HepG2 (cell line): ENCODE results near the gene HAGH. TPM values are rescaled to one million over a fixed set of nuclear protein-coding genes. Genes with fewer than 3 reads are reported as not detected.

ENCODE experiments used
- ATAC-seq: fragments of 200-7000 bp; cut with Tn5 transposase; 3 replicates; pipeline ENCODE4 v1.9.1; 2020; ENCODE audit warnings: mild to moderate bottlenecking, moderate library complexity
- BruUV-seq: library from RNA; stranded (reverse); fragments of 400-500 nt; replicated peaks from 2 replicates; lab custom pipeline; 2021; lab: Mats Ljungman, UMichigan
- CTCF ChIA-PET: fragments of 300-600 bp; formaldehyde crosslinking; extraction: SDS; loops from one replicate; lab custom pipeline; 2021; ENCODE audit warnings: low total read pairs, inconsistent platforms, low intra/inter-chr PET ratio; lab: Yijun Ruan, JAX
- POLR2A ChIA-PET: fragments of 350-600 bp; sonication (Branson Sonifier 250); formaldehyde crosslinking; loops from one replicate; lab custom pipeline; 2020; ENCODE audit warnings: antibody characterized with exemption, inconsistent platforms; lab: Yijun Ruan, JAX
- DNase-seq: peaks from one replicate; pipeline ENCODE4 v3.0.0-alpha.2; 2015; ENCODE audit warnings: low spot score
- FAIRE-seq: peaks from 3 replicates; lab custom pipeline; 2011; peaks lifted over from hg19 to GRCh38; lab: Jason Lieb, UNC
- H2AFZ ChIP-seq: one replicate; pipeline ENCODE4 v1.6.1; 2011; ENCODE audit warnings: low read length, inconsistent platforms
- H3K27ac ChIP-seq: fragments of 300-600 bp; 3 replicates; pipeline ENCODE4 v1.8.0; 2011; ENCODE audit warnings: mixed run types, mild to moderate bottlenecking, mixed read lengths, low read length, inconsistent platforms; ENCODE audit not compliant: insufficient read depth; ENCODE audit errors: extremely low read length
- H3K27me3 ChIP-seq, 2 experiments: fragments of 200-600 bp in 1 of 2; 2 replicates in 1 of 2; 3 replicates in 1 of 2; pipeline versions ENCODE4 v1.6.0 to v1.8.0; 2011; ENCODE audit warnings: low read length in 2 of 2, mild to moderate bottlenecking in 2 of 2, moderate library complexity in 2 of 2, inconsistent platforms in 1 of 2; ENCODE audit not compliant: insufficient read depth in 2 of 2, control insufficient read depth in 1 of 2
- H3K36me3 ChIP-seq, 2 experiments: fragments of 200-600 bp in 1 of 2; replicated peaks in 1 of 2; 2 replicates in 1 of 2; 3 replicates in 1 of 2; pipeline versions ENCODE4 v1.5.1 to v1.8.0; 2011; ENCODE audit warnings: low read length in 2 of 2, inconsistent platforms in 1 of 2; ENCODE audit not compliant: insufficient read depth in 2 of 2, control insufficient read depth in 1 of 2
- H3K4me1 ChIP-seq: 2 replicates; pipeline ENCODE4 v1.5.1; 2012; ENCODE audit warnings: low read length, inconsistent platforms; ENCODE audit not compliant: insufficient read depth
- H3K4me2 ChIP-seq: 2 replicates; pipeline ENCODE4 v1.6.0; 2011; ENCODE audit warnings: low read depth, low read length, inconsistent platforms
- H3K4me3 ChIP-seq, 3 experiments: fragments of 200-600 bp in 1 of 3; sonication (generic), shearing (Covaris generic) in 1 of 3; replicated peaks in 1 of 3; 2 replicates each; pipeline ENCODE4 v1.5.1; 2011 to 2016; ENCODE audit warnings: low read length in 3 of 3, inconsistent platforms in 2 of 3, low read depth in 2 of 3, mild to moderate bottlenecking in 2 of 3, control low read depth in 1 of 3, mixed read lengths in 1 of 3; ENCODE audit not compliant: insufficient read depth in 1 of 3
- H3K79me2 ChIP-seq: one replicate; pipeline ENCODE4 v1.6.1; 2011; ENCODE audit warnings: low read length, inconsistent platforms; ENCODE audit not compliant: insufficient read depth
- H3K9ac ChIP-seq: 2 replicates; pipeline ENCODE4 v1.6.0; 2011; ENCODE audit warnings: mild to moderate bottlenecking, low read depth, low read length, inconsistent platforms; ENCODE audit not compliant: insufficient read depth
- H3K9me3 ChIP-seq: 2 replicates; pipeline ENCODE4 v1.5.1; 2012; ENCODE audit warnings: mild to moderate bottlenecking, low read length
- H4K20me1 ChIP-seq: 2 replicates; pipeline ENCODE4 v1.6.0; 2011; ENCODE audit warnings: inconsistent platforms, mild to moderate bottlenecking, low read length, moderate library complexity; ENCODE audit not compliant: insufficient read depth
- BHLHE40 ChIP-seq: IDR thresholded peaks from 2 replicates; pipeline ENCODE4 v1.6.1; 2011; ENCODE audit warnings: low read length, improper control_type of control experiment
- KAT2B ChIP-seq: fragments of 150-350 bp; IDR thresholded peaks from 2 replicates; pipeline ENCODE4 v1.6.1; 2014; ENCODE audit warnings: low read depth, low read length, borderline replicate concordance
- MIER2 ChIP-seq: IDR thresholded peaks from 2 replicates; pipeline ENCODE4 v1.6.1; 2016; ENCODE audit warnings: missing biosample characterization, missing genetic modification reagents
- MTA1 ChIP-seq: sonication (generic); formaldehyde crosslinking; IDR thresholded peaks from 2 replicates; pipeline ENCODE4 v1.4.0; 2020; ENCODE audit warnings: missing genetic modification reagents, mild to moderate bottlenecking, borderline replicate concordance
- NCOR1 ChIP-seq: fragments of 200-600 bp; sonication (generic); IDR thresholded peaks from 2 replicates; pipeline ENCODE4 v1.7.0; 2017; ENCODE audit warnings: antibody characterized with exemption, low read length, borderline replicate concordance
- NPAS2 ChIP-seq: sonication (generic); formaldehyde crosslinking; IDR thresholded peaks from 2 replicates; pipeline ENCODE4 v1.8.0; 2022; ENCODE audit warnings: mild to moderate bottlenecking, missing genetic modification reagents, borderline replicate concordance
- NRL ChIP-seq: sonication (generic); formaldehyde crosslinking; IDR thresholded peaks from 2 replicates; pipeline ENCODE4 v1.5.0; 2020; ENCODE audit warnings: missing genetic modification reagents, mild to moderate bottlenecking, moderate library complexity, borderline replicate concordance
- ZFP36 ChIP-seq: fragments of 150-350 bp; IDR thresholded peaks from 2 replicates; pipeline ENCODE4 v1.6.1; 2018; ENCODE audit warnings: borderline replicate concordance, low read length, low read depth; ENCODE audit not compliant: partially characterized antibody
- ZMYM4 ChIP-seq: sonication (generic); formaldehyde crosslinking; IDR thresholded peaks from 2 replicates; pipeline ENCODE4 v1.8.1; 2023; ENCODE audit warnings: mild to moderate bottlenecking, missing genetic modification reagents
- ZNF343 ChIP-seq: sonication (generic); formaldehyde crosslinking; IDR thresholded peaks from 2 replicates; pipeline ENCODE4 v1.4.0; 2020; ENCODE audit warnings: mild to moderate bottlenecking, missing genetic modification reagents
- ZNF563 ChIP-seq: sonication (generic); formaldehyde crosslinking; IDR thresholded peaks from 2 replicates; pipeline ENCODE4 v1.8.0; 2022; ENCODE audit warnings: mild to moderate bottlenecking, moderate library complexity, missing genetic modification reagents
- ZNF660 ChIP-seq: sonication (generic); formaldehyde crosslinking; IDR thresholded peaks from 2 replicates; pipeline ENCODE4 v1.5.1; 2020; ENCODE audit warnings: mild to moderate bottlenecking, low read depth, missing genetic modification reagents, borderline replicate concordance
- WGBS: methylation state at CpG from one replicate; pipeline ENCODE4 v1.1.6; 2017; ENCODE audit warnings: low lambda C conversion rate; 5-methylcytosine and 5-hydroxymethylcytosine counted together
- in situ Hi-C: cut with HindIII; loops from 2 replicates; pipeline ENCODE4 v1.10.0; 2017; ENCODE audit warnings: low pct_unique_long_range_greater_than_20kb; ENCODE audit not compliant: extremely low pct_ligation_motif_present
- intact Hi-C: fragments of 100-400 bp; cut with micrococcal nuclease; formaldehyde crosslinking; loops from one replicate; pipeline ENCODE4 v1.10.0; 2022; ENCODE audit not compliant: unreplicated experiment
- polyA plus RNA-seq, 8 experiments: library from polyadenylated mRNA; depleted of rRNA in 3 of 8; stranded (reverse) in 7 of 8; unstranded in 1 of 8; fragments of >200 nt; fragmentation: Illumina TruSeq in 4 of 8; extraction: Trizol in 4 of 8; gene quantifications; 2 replicates each; pipeline versions ENCODE4 v1.2.1 to v1.2.3, GENCODE V29; 2011 to 2016; ENCODE audit warnings: low read depth in 4 of 8, missing spikeins in 1 of 8, mixed read lengths in 1 of 8; ENCODE audit not compliant: insufficient read depth in 1 of 8
- total RNA-seq, 5 experiments: library from RNA; depleted of rRNA; stranded (reverse); fragments of >200 nt; fragmentation: Illumina TruSeq; extraction: Trizol; gene quantifications; 2 replicates each; pipeline ENCODE4 v1.2.3, GENCODE V29; 2016; ENCODE audit warnings: low read depth in 1 of 5
- TF ChIP-seq, protein P1 (sequence below): sonication (generic); formaldehyde crosslinking; IDR thresholded peaks from 2 replicates; pipeline ENCODE4 v1.4.0; 2020; ENCODE audit warnings: missing genetic modification reagents
- TF ChIP-seq, protein P2 (sequence below): sonication (generic); formaldehyde crosslinking; IDR thresholded peaks from 2 replicates; pipeline ENCODE4 v1.8.0; 2022; ENCODE audit warnings: low read depth, missing genetic modification reagents
- TF ChIP-seq, protein P3 (sequence below): sonication (generic); formaldehyde crosslinking; conservative IDR thresholded peaks from 2 replicates; pipeline ENCODE4 v1.8.0; 2022; ENCODE audit warnings: missing genetic modification reagents

Gene HAGH
- total and polyA plus RNA-seq, 2 of the 13 experiments (the other 11 are each of a cell fraction or from before 2014, with no cell fraction given), result 70.4 to 95.4 TPM

- Histone ChIP-seq H4K20me1 (peaks cover 4% of the 10 kb centered on the region; the same call in 1 of the 2 replicates), H3K79me2 (peaks cover 26% of the 10 kb centered on the region), H3K4me1 (peaks cover 22% of the 10 kb centered on the region), H3K9me3 (no peaks in the 10 kb centered on the region), H3K4me2 (peak within 1 kb of the TSS; percentile 86), H3K27ac (peak within 1 kb of the TSS; percentile 70), H3K4me3 (peak within 1 kb of the TSS; percentile 94 to 96 (median 94)), H3K36me3 (peaks cover 3 to 4% of the 10 kb centered on the region in 2 experiments; a peak in 3 of 5 replicates), H2AFZ (no peak within 1 kb of the TSS), H3K27me3 (peaks cover 0 to 2% of the 10 kb centered on the region in 2 experiments; a peak in 1 of 5 replicates), H3K9ac (peak within 1 kb of the TSS; percentile 86)
- POLR2A ChIA-PET, result interaction anchor here (0.6 to 4.4 kb wide), 22 partner anchors 8 to 362 kb away, joined by 3 to 57 read pairs (median 5); partner anchors contain the start of genes CRAMP1, EME2, FAHD1 and HAGH
- BruUV-seq, result no TSS peak
- intact Hi-C loops (loop anchor here (2.0 to 5.0 kb wide), 2 partner anchors 30 to 45 kb away; partner anchors contain the start of genes FAHD1 and HAGH), in situ Hi-C loops (loop anchor here (5.0 kb wide), 1 partner anchor 40 kb away; no protein-coding TSS in a partner anchor)
- peak; percentile 99 for DNase-seq
- WGBS, result no CpG with 5 or more reads among the region's 102 CpGs
- ATAC-seq, result peak; percentile 90
- CTCF ChIA-PET, result interaction anchor here (1.9 kb wide), 1 partner anchor 30 kb away, joined by 8 read pairs; no protein-coding TSS in a partner anchor
- peak; percentile 99 for FAIRE-seq
- TF ChIP-seq ZNF563 (CRISPR knock-in tag) (peak; percentile 64; the same call in 1 of the 2 replicates), NRL (CRISPR knock-in tag) (no peak; the same call in 1 of the 2 replicates), MIER2 (CRISPR knock-in tag) (no peak), BHLHE40 (no peak), NCOR1 (peak; percentile 76; the same call in 1 of the 2 replicates), MTA1 (CRISPR knock-in tag) (no peak), NPAS2 (no peak), ZNF343 (CRISPR knock-in tag) (no peak), ZFP36 (no peak), KAT2B (no peak), ZMYM4 (CRISPR knock-in tag) (peak; percentile 31; the same call in 1 of the 2 replicates), ZNF660 (CRISPR knock-in tag) (no peak)
- TF ChIP-seq, protein P1, sequence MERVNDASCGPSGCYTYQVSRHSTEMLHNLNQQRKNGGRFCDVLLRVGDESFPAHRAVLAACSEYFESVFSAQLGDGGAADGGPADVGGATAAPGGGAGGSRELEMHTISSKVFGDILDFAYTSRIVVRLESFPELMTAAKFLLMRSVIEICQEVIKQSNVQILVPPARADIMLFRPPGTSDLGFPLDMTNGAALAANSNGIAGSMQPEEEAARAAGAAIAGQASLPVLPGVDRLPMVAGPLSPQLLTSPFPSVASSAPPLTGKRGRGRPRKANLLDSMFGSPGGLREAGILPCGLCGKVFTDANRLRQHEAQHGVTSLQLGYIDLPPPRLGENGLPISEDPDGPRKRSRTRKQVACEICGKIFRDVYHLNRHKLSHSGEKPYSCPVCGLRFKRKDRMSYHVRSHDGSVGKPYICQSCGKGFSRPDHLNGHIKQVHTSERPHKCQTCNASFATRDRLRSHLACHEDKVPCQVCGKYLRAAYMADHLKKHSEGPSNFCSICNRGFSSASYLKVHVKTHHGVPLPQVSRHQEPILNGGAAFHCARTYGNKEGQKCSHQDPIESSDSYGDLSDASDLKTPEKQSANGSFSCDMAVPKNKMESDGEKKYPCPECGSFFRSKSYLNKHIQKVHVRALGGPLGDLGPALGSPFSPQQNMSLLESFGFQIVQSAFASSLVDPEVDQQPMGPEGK (CRISPR knock-in tag), result peak; percentile 46; the same call in 1 of the 2 replicates
- TF ChIP-seq, protein P2, sequence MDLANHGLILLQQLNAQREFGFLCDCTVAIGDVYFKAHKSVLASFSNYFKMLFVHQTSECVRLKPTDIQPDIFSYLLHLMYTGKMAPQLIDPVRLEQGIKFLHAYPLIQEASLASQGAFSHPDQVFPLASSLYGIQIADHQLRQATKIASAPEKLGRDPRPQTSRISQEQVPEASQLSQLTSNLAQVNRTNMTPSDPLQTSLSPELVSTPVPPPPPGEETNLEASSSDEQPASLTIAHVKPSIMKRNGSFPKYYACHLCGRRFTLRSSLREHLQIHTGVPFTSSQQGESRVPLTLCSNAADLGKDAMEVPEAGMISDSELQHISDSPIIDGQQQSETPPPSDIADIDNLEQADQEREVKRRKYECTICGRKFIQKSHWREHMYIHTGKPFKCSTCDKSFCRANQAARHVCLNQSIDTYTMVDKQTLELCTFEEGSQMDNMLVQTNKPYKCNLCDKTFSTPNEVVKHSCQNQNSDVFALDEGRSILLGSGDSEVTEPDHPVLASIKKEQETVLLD (CRISPR knock-in tag), result peak; percentile 90
- TF ChIP-seq, protein P3, sequence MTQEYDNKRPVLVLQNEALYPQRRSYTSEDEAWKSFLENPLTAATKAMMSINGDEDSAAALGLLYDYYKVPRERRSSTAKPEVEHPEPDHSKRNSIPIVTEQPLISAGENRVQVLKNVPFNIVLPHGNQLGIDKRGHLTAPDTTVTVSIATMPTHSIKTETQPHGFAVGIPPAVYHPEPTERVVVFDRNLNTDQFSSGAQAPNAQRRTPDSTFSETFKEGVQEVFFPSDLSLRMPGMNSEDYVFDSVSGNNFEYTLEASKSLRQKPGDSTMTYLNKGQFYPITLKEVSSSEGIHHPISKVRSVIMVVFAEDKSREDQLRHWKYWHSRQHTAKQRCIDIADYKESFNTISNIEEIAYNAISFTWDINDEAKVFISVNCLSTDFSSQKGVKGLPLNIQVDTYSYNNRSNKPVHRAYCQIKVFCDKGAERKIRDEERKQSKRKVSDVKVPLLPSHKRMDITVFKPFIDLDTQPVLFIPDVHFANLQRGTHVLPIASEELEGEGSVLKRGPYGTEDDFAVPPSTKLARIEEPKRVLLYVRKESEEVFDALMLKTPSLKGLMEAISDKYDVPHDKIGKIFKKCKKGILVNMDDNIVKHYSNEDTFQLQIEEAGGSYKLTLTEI, result no peak
These were observed 44.0 kb downstream of the HAGH start, which contains the start of the genes NUBP2 and SPSB3 for GRCh38 chr16:1782408-1783264. Gene NUBP2 (plus strand): TSS chr16:1782960. CDS start chr16:1783021, 61 bp downstream. Gene SPSB3 (minus strand): TSS chr16:1782571. CDS start chr16:1781483, 1,088 bp downstream.
